Ectodermal cell (in vitro differentiated cells): ENCODE results near the gene PLCZ1.

Experiments
- H3K27ac ChIP-seq: 2 replicates; pipeline ENCODE4 v1.7.0; 2013; ENCODE audit warnings: mild to moderate bottlenecking, low read depth, low read length; ENCODE audit not compliant: insufficient read depth, poor library complexity, severe bottlenecking
- H3K27me3 ChIP-seq: 2 replicates; pipeline ENCODE4 v1.7.0; 2013; ENCODE audit warnings: mild to moderate bottlenecking, low read length; ENCODE audit not compliant: insufficient read depth, control insufficient read depth, poor library complexity, severe bottlenecking
- H3K36me3 ChIP-seq: one replicate; pipeline ENCODE4 v1.7.0; 2013; ENCODE audit warnings: low read length; ENCODE audit not compliant: control insufficient read depth, insufficient read depth
- H3K4me1 ChIP-seq: one replicate; pipeline ENCODE4 v1.7.0; 2013; ENCODE audit warnings: low read length; ENCODE audit not compliant: control insufficient read depth, insufficient read depth
- H3K4me3 ChIP-seq: 2 replicates; pipeline ENCODE4 v1.7.0; 2013; ENCODE audit warnings: low read depth, low read length, control low read depth; ENCODE audit not compliant: insufficient read depth
- H3K9me3 ChIP-seq: 2 replicates; pipeline ENCODE4 v1.7.0; 2013; ENCODE audit warnings: mild to moderate bottlenecking, low read length, moderate library complexity; ENCODE audit not compliant: control insufficient read depth
- WGBS, 2 experiments: methylation state at CpG; one replicate each; pipeline ENCODE4 v1.1.7; 2013; ENCODE audit warnings: missing lambda C conversion rate in 2 of 2; 5-methylcytosine and 5-hydroxymethylcytosine counted together

Gene PLCZ1

DNA sequence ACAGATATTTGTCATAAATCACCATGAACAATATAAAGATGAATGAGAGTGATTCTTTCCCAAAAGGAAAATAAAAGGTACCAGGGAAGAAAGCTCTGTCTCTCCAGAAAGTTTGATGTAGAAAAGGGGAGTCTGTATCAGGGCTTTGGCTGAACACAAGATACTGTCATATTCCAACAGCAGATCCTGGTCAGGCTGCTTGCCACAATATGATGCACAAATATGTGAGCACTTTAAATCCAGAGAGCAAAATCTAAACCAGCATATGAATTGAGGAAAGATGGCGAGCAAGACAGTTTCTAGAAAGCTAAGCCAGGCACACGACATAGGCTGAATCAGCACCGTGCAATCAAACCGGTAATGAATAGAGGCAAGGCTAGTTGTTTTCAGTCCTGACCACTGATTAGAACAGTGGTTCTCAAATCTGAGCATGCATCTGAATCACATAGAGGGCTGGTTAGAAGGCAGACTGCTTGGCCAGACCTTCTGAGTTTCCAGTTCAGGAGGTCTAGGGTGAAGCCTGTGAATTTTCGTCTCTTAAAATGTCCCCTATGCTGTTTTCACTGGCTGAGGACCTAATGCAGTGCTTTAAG lies 60.7 kb downstream of the PLCZ1 start:
- H3K36me3 ChIP-seq, result no peaks in the 10 kb centered on the region
- no peak overlapping the region for H3K27ac ChIP-seq
- H3K27me3 ChIP-seq, result no peaks in the 10 kb centered on the region
- H3K4me3 ChIP-seq, result no peak overlapping the region
- WGBS, 2 experiments, result 88 to 92% methylated on average over 5 of the region's 5 CpGs
- no peaks in the 10 kb centered on the region for H3K9me3 ChIP-seq
- H3K4me1 ChIP-seq, result peaks cover under 1% of the 10 kb centered on the region

DNA sequence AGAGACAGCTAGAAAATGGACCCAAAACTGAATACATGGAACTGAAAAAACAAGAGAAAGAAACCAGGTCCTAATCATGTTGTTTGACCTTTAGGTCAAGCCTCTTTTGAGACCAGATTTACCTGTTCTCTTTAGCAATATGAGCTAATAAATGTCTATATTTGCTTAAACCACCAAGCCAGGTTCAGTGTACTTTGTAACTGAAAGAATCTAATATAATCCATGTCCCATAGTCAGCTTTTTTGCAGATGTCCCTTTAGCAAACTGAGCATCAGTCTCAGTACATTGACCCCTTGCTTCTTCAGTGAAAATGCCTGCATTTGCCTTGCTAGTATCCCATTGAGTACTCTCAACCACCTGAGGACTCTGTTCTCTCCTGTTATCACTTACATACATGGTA lies 61.7 kb downstream of the PLCZ1 start:
- no peaks in the 10 kb centered on the region for H3K27me3 ChIP-seq
- no peaks in the 10 kb centered on the region for H3K4me1 ChIP-seq
- H3K4me3 ChIP-seq, result no peak overlapping the region
- no peak overlapping the region for H3K27ac ChIP-seq
- no peaks in the 10 kb centered on the region for H3K9me3 ChIP-seq
- H3K36me3 ChIP-seq, result no peaks in the 10 kb centered on the region

DNA sequence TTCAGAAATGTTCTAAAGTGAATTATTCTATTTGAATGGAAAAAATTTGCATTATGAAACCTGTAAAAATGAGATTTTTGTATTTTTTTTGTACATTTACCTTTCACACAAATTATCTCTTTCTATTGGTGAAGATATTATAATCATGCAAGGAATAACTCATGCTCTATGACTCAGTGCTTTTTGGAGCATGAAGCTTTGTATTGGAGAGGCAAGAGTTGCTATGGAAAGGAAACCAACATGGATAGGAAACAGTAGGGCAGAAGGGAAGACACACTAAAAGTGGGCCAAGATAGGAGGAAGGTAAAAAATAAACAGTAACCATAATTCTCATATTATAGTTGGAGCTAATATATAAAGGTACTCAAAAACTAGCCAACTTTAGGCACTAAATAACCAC lies 79.0 kb downstream of the PLCZ1 start:
- no peaks in the 10 kb centered on the region for H3K9me3 ChIP-seq
- no peak overlapping the region for H3K4me3 ChIP-seq
- no peak overlapping the region for H3K27ac ChIP-seq
- no peaks in the 10 kb centered on the region for H3K36me3 ChIP-seq
- no peaks in the 10 kb centered on the region for H3K27me3 ChIP-seq
- H3K4me1 ChIP-seq, result no peaks in the 10 kb centered on the region

DNA sequence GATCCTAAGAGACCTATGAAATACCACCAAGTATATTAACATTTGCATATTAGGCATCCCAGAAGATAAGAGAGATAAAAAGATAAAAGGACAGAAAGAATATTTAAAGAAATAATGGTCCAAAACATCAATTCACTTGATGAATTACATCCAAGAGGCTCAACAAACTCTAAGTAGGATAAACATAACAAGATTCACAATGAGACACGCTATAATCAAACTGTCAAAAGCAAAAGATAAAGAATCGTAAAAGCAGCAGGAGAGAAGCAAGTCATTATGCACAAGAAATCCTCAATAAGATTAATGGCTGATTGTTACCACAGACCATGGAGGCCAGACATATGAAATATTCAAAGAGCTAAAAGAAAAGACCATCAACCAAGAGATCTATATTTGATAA lies 79.6 kb downstream of the PLCZ1 start:
- Histone ChIP-seq H3K4me1 (no peaks in the 10 kb centered on the region), H3K27me3 (no peaks in the 10 kb centered on the region), H3K36me3 (no peaks in the 10 kb centered on the region), H3K27ac (no peak overlapping the region), H3K4me3 (no peak overlapping the region), H3K9me3 (no peaks in the 10 kb centered on the region)
- WGBS, 2 experiments, result 84 to 91% methylated on average over 2 of the region's 2 CpGs

DNA sequence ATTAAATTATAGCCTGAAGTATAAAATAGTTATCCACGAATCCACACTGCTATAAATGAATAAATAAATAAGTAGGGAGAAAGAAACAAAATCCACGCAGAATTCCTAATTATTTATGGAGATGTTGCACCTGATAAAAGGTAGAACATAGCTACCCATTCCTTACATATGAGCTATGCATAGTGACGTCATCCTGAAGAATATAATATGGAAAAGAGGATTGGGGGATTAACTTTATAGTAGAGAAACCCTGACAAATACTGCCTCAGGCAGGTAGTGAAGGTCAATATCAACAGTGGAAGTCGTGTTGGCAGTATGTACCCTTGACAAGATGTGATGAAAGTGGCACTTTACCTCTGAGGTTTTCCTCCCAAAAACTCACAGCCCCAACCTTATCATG lies 82.5 kb downstream of the PLCZ1 start:
- Histone ChIP-seq H3K4me3 (no peak overlapping the region), H3K4me1 (no peaks in the 10 kb centered on the region), H3K9me3 (no peaks in the 10 kb centered on the region), H3K27ac (no peak overlapping the region), H3K36me3 (no peaks in the 10 kb centered on the region), H3K27me3 (no peaks in the 10 kb centered on the region)
- WGBS, 2 experiments, result 89 to 91% methylated on average over 2 to 3 of the region's 4 CpGs

DNA sequence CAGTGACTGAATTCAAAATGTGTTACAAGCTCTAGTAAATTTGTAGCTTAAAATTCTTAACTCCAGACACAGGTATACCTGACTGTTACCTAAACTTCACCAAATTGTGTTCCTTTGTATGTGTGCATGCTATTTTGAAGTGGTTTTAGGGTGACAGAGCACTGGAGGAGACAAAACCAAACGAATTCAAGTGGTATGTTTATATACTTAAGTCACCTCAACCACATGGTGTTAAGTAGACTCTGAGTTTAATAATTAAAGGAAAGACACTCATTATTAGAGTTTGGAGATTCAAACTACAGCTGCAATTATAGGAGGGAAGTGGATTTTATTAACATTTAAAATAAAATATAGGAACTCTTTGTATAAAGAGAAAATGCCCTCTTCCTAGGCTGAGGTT lies 84.3 kb downstream of the PLCZ1 start:
- Histone ChIP-seq H3K27me3 (no peaks in the 10 kb centered on the region), H3K9me3 (no peaks in the 10 kb centered on the region), H3K27ac (no peak overlapping the region), H3K4me3 (no peak overlapping the region), H3K4me1 (no peaks in the 10 kb centered on the region), H3K36me3 (no peaks in the 10 kb centered on the region)
- whole genome bisulfite sequencing, 2 experiments, result no CpG with 5 or more reads among the region's 1 CpG

DNA sequence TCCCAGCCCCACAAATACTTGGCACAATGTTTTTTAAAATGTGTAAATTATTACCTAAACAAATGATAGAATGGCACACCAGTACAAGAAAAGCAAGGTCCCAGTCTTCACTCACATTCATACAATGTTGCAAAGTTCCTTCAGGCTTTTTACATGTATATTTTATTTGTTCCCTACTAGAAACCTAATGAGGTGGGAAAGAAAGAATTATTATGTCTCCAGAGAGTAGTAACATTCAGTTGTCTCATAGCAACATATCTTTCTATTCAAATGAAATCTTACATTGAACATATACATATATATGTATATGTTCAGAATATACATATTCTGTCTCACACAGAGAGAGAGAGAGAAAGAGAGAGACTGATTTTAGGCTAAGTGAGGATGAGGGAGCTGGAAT lies 85.2 kb downstream of the PLCZ1 start:
- Histone ChIP-seq H3K36me3 (no peaks in the 10 kb centered on the region), H3K4me1 (no peaks in the 10 kb centered on the region), H3K27ac (no peak overlapping the region), H3K4me3 (no peak overlapping the region), H3K27me3 (no peaks in the 10 kb centered on the region), H3K9me3 (no peaks in the 10 kb centered on the region)

DNA sequence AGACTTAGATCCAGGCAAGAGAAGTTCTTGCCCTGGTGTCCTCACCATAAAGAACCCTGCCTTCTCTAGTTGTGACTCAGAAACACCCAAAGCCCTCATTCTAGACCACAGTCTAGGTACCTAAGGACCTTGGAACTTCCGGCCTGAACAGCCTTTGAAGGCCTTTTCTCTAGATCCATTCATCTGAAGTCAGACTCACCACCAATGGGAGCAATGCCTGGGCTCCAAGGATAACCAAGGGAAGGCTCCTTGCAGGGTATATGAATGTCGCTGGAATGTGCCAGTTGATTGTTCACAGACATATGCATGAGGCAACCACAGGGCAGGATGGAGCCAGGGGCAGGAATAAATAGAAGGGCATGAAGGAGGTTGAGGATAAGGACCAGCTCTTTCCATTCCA lies 86.3 kb downstream of the PLCZ1 start:
- Histone ChIP-seq H3K9me3 (no peaks in the 10 kb centered on the region), H3K27ac (no peak overlapping the region), H3K4me1 (no peaks in the 10 kb centered on the region), H3K36me3 (no peaks in the 10 kb centered on the region), H3K4me3 (no peak overlapping the region), H3K27me3 (no peaks in the 10 kb centered on the region)
- WGBS, 2 experiments, result 85 to 91% methylated on average over 2 of the region's 2 CpGs

DNA sequence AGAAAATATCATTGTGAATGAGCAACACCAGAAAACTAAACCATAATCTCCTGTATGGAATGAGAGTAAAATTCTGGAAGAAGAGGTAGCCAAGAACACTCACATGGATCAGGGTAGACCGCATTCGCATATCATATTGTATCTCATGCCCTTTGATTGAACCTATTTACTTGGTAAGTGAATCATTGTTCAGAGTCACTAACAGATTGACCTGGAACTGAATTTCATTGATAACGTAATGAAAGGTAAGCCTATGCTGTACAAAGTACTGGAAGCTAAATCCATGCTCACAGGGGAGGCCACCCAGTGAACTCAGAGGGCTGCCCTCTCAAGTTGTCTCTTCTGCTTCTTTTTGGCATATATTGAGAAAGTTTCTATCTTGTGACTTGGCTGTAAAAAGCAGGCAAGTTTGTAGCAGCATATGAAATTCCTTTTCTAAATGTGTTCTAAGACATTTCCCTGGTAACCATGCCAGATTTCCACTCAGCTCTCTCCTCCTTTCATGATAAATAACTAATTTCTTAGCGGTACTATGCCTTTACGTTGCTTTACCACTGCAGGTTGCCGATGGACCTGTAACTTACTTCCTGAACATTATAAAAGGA lies 91.4 kb downstream of the PLCZ1 start:
- H3K36me3 ChIP-seq, result no peaks in the 10 kb centered on the region
- WGBS, 2 experiments, result 91 to 92% methylated on average over 6 of the region's 6 CpGs
- no peak overlapping the region for H3K4me3 ChIP-seq
- no peak overlapping the region for H3K27ac ChIP-seq
- H3K9me3 ChIP-seq, result no peaks in the 10 kb centered on the region
- H3K27me3 ChIP-seq, result no peaks in the 10 kb centered on the region
- H3K4me1 ChIP-seq, result no peaks in the 10 kb centered on the region

DNA sequence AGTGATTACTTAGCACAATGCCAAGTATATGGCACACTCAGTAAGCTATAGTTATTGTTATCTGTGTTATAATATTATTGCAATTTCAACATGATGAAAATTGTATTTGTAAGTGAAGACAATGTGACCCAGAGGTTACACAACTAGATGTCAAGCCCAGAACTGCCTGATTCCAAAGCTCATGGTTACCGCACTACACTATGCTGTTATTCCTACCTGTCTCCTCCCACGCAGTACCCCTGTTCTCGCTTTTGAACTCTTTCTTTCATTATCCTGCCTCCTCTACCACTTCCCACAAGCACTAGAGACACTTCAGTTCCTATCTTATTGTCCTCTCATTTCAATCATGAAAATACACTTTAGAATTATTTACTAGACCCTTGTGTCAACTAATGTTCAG lies 93.2 kb downstream of the PLCZ1 start:
- H3K9me3 ChIP-seq, result no peaks in the 10 kb centered on the region

DNA sequence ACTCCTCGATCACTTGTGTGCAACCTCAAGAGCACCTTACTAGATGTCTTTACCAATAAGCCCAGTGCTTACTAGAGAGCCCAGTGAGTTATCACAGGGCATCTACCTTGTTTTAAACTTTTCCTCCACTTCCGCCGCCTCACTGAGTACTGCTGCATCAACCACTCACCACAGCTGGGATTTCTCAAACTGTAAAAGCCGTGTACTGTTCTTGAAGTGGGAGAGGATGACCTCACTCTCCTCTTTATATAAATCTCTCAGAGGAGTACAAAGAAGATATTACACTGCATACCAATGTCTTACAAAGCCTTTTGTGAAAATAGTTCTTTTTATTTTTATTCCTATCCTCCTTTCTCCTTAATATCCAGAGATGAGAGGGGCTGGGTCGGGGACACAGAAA lies 94.1 kb downstream of the PLCZ1 start:
- 96% methylated on average over 5 of the region's 5 CpGs for whole genome bisulfite sequencing, 2 experiments
- Histone ChIP-seq H3K36me3 (no peaks in the 10 kb centered on the region), H3K4me3 (no peak overlapping the region), H3K27ac (no peak overlapping the region), H3K27me3 (no peaks in the 10 kb centered on the region), H3K4me1 (no peaks in the 10 kb centered on the region), H3K9me3 (no peaks in the 10 kb centered on the region)

More for the DNA sequence above, 93.2 kb downstream of the PLCZ1 start:
- H3K4me1 ChIP-seq, result no peaks in the 10 kb centered on the region
- H3K4me3 ChIP-seq, result no peak overlapping the region
- H3K36me3 ChIP-seq, result no peaks in the 10 kb centered on the region
- H3K27ac ChIP-seq, result no peak overlapping the region
- H3K27me3 ChIP-seq, result no peaks in the 10 kb centered on the region
- WGBS, 2 experiments, result 93 to 94% methylated on average over 3 of the region's 3 CpGs
